Amniotic stem cell (primary cell): Measurements from ENCODE around the gene SMG9.

Experiments
- DNase-seq: peaks from one replicate; lab custom pipeline; 2025; lab: John Stamatoyannopoulos, UW

SMG9 gene

DNA sequence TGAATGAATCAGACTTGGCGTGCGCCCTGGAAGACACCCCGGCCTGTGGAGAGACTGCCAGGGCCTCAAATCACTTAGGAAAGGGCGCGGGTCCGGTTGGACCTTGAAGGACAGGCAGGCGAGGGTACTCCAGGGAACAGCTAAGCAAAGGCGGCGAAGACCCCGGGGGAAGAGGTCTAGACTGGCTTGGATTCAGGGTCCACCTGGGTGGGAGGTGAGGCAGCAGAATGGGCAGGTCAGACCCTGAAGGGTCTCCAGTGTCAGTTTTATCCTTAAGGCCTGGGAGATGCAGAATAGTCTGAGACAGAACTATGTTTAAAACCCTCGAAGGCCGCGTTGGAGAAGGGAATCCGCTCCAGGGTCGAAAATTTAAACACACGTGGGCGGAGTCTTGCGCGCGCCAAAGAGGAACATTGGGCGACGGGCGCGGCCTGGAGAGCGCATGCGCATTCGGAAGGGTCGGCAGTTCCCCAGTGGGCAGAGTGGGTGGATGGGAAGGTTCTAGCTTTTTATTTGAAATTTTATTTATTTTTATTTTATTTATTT, 567 bp upstream of the SMG9 start:
- no peak for DNase-seq

DNA sequence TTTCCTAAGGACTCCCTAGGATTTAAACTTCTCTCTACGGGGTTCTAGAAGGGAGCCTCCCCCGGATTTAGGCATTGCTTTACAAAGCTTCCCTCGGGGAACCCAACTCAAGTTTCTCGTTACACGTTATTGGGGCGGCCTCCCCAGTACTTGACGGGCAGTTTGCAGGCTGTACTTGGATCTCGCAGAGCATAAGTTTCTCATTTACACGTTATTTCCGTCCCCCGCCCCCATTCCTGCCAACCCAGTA, 584 bp downstream of the SMG9 start:
- no peak for DNase-seq

DNA sequence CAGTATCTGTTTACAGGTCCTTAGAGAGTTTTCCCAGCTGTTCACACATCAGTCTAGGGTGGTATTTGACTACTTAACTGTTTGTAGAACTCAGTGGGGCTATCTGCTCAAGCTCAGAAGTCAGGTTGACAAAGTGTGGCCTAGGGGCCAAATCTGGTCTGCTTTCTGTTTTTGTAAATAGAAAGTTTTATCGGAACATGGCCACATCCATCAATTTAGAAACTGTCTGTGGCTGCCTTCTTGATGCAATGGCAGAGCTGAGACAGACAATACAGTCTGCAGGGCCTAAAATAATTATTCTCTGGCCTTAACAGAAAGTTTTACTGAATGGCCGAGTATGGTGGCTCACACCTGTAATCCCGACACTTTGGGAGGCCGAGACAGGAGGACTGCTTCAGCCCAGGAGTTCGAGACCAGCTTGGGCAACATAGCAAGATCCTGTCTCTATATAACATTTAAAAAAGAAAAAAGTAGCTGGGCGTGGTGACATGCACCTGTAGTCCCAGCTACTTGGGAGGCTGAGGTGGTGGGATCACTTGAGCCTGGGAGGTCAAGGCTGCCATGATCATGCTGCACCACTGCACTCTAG, 2.4 kb downstream of the SMG9 start:
- DNase-seq = no peak

DNA sequence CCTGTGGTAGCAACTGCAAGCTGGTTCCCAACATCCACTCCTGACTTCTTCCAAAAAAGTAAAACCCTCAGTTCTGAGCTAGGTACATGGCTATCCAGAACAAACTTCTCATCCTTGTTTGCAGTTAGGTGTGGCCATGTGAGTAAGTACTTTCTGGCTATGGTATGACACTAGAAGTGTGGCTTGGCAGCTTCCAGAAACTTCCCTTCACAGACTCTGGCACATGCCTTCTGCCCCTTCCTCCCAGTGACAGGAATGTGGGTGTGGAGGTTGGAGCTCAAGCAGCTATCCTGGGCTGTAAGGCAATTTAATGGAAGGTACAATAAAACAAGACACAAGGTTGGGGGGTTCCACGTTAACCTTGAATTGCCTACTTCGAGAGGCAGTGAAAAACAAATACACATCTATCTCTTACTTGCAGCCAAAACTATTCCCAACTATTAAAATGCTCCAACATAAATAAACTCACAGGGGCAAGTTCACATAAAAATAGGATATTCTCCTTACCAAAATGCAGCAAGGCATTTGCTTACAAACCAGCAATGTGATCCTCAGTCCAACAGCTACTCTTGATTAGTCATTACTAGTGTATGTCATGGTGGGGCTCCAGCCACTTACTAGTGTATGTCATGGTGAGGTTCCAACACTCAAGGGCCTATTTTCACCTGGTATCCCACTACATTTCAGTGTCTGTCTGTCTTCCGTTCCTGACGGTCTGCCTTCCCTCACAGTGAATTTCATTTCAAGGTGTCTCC, 3.1 kb downstream of the SMG9 start:
- no peak for DNase-seq

DNA sequence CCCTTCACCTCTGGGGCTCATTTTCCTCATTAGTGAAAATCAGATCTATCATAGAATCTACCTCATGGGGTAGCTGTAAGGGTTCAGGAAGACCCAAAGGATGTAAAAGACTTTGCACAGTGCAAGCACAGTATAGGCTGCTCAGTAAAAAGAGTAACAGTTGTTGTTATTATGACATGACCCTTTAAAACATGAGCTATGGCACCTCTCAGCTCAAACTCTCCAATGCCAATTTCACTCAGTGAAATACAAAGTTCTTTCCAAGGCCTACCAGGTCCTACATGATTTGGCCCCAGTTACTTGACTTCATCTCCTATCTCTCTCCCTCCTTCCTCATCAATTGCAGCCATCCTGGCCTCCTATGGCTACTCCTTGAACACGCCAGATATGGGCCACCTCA, 4.9 kb downstream of the SMG9 start:
- no peak for DNase-seq

DNA sequence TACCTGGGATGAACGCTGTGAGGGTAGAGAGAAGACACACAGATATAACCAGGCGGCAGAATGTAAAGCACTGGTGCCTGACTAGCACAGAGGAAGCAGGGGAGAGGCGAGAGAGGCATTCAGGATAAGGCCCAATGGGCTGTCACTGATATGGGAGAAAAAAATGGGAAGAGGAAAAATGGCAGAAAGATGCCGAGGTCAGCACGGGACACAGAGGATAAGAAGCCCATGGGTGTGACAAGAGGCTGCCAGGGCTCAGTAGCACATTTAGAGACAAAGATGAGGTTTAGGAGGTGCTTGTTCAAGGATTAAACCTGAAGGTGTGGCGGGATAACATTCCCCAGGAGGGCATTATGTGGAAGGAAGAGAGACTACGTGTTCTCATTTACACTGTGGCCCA, 5.6 kb downstream of the SMG9 start:
- DNase-seq = no peak

DNA sequence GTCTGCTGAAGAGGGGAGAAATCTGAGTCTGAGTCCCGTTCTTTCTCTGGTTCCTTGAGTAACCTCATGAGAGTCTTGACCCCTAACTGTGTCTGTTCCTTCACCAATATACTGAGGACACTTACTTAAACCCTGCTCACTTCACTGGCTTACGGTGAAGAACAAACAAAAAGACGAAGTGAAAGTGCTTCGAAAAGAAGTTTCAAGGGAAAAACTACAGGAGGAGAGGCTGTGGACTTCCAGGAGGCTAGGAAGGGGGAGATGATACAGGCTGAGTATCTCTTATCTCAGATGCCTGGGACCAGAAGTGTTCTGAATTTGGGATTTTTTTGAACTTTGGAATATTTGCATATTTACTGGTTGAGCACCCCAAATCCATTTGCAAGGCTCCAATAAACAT, 6.1 kb downstream of the SMG9 start:
- no peak for DNase-seq

DNA sequence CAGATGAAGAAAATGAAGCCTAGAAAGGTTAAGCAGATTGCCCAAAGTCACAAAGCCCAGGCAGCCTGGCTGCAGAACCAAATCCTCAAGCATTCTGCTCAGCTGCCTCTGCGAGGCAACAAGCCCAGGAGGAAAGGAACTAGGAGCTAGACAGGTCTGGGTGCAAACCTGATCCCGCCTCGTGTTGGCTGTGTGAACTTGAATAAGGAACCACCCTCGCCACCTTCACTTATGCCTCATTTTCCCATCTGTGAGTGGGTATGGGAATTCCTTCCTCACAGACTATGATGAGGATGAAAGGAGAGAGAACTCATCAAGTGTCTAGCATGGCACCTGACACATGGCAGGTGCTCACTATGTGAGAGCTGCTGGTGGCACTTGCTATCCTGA, 6.6 kb downstream of the SMG9 start:
- DNase-seq = no peak

DNA sequence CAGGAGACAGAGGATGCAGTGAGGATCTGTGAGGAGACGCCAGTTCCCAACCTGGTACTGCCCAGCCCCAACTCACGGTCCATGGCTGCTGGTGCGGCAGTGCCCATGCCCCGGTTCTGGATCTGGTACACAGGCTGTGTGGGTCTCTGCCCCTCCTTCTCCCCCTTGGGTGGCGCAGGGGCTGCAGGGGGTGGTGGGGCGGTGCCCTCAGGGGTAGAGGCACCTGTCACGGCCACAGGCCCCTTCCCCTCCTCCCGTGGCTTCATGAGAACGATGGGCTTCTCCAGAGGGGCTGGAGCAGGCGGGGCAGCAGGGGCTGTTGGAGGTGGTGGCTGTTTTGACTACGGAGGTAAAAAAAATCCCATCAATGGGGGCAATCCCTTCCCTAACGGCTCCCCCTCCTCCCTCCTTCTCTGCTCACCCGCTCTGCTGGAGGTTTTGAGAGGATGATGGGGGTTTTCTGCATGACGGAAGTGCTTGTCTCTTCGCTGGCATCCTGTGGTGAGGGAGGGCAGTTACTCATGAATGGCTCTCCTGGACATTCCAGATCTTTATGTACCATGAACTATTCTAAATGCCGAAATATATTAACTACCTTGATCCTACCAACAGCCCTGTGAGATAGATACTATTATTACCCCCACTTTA, 7.1 kb downstream of the SMG9 start:
- no peak for DNase-seq

DNA sequence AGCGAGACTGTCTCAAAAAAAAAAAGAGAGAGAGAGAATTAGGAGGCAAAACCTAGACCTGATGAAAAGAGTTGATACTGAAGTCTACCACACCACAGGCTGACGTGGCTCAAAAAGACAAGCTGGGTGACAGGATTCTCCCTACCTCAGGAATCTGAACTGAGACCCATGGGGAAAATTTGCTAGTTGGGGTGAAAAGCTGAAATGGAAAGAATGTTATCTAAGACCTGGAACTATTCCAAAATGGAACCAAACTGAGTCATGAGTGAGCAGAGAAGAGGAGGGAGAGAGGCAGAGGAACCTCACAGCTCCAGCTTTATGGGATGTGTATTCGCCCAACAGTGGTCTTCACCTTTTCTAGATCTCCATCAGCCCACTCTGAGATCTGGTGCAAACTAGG, 11.7 kb downstream of the SMG9 start:
- DNase-seq = no peak

DNA sequence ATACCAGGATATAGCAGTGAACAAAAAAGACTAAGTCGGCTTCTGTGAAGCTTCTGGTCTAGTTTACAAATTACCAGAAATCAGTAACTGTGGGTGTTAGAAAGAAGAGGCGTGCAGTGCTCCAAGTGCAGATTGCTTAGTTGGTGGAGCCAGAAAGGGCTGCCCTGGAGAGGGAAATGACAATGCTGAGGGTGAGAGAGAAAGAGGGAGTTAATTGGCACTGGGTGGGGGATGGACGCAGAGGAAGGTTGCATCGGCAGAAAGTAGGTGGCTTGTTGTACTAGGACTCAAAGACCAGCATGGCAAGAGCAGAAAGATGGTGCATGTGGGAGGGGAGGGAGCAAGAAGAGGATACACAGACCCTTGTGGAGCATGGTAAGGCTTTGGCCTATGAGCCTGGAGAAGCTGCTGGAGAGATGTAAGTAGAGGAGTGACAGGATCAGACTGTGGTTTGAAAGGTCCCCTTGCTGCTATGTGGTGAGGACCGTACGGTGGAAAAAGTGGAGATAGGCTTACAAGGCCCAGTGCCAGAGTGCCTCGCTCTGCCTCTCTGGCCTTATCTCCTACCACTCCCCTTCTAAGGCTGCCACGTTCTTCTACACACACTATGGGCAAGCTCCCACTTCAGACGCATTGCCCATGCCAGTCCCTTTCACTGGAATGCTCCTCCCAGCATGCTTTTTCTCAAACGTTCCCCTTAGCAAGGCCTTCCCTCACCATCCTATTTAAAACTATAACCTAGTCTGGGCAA, 13.5 kb downstream of the SMG9 start:
- no peak for DNase-seq

DNA sequence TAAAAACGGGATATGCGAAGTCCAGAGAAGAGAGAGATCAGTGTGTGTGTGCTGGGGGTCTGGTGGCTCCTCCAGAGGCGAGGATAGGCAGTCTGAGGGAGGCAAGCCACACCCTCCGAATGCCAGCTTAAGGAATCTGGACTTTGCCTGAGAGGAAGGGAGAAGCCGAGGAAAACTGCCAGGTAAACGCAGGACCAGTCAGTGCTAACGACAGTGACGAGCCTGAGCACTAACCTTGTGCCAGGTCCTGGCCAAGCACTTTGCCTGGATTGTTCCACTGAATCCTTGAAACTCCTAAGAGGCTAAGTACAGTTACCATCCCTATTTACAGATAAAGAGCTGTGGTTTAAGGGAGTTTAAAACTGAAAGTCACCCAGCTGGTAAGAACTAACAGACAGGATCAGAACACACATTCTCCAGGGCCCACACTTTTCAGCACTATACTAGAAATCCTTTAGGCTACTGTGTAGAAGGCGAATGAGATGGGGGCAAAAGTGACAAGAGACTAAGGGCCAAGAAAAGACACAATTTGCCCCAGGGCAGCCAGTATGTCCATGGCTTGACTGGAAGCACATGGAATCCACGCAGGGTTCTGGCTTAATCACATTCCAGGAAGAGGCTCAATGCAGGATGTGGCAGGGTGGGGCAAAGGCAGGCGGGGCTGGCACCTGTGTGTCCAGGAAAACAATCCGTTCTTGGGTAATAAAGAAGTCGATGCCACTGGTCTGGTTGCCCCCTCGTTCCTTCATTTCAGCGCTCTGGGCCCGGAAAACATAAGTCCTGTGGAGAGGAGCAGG, 15.1 kb downstream of the SMG9 start:
- no peak for DNase-seq

DNA sequence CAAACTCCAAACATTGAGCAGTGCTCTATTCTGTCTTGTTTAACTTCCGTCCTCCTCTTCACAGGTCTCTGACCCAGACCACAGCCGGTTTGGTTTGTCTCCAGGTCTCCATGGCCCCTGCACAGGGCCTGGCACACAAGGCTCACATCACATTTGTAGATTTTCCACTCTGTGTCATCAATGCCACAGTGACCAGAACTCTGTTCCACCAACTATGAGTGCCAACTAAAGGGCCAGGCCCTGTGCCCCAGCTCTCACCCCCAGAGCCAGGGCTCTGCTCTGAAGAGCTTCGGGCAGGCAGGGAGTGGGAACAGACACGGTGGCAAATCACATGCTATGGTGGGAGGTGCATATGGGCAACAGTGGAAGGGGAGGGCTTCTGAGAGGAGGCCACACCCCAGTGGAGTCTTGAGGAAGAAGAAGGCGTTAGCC, 16.0 kb downstream of the SMG9 start:
- no peak for DNase-seq

DNA sequence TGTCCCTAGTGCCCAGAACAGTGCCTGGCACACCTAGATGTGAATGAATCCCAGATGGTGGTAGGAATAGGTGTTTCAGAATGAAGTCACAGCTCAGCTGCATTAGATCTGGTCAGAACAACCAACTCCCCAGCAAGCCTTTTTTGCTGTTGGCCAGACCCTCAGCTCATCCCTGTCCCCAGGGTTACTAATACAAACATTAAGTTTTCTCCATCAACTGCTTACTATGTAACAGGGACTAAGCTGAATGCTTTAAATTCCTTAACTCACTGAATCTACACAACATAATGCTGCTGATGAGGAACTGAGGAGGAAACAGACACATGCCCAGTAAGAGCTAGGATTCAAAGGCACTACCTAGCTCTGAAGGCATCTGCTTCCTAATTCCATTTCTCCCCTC, 18.8 kb downstream of the SMG9 start:
- no peak for DNase-seq

DNA sequence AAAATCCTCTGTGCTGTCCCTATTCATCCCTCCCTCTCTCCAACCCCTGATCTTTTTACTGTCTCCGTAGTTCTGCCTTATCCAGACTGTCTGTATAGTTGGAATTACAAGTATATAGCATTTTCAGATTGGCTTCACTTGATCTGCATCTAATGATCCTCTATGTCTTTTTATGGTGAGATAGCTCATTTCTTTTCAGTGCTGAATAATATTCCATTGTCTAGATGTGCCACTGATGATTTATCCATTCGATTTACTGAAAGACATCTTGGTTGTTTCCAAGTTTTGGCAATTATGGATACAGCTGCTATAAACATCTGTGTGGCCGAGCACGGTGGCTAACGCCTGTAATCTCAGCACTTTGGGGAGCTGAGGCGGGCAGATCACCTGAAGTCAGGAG, 19.7 kb downstream of the SMG9 start:
- no peak for DNase-seq

DNA sequence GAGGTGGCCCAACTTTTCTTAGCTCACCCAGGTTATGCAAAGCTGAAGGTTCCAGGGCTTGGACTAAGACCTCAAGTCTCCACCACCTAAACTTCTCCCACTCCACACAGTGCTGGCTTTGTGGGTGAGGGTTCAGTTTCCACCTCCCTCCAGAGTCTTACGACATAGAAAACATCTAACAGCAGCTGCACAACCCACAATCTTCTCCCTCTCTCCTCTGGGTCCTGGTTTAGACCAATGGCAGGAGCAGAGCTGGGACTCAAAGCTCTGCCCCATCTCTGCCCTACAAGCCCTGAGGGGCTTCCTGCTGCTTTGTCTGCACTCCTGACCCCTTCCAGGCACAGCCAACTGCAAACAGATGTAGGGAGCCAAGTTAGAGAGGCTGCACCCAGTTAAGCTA, 22.9 kb downstream of the SMG9 start:
- no peak for DNase-seq

DNA sequence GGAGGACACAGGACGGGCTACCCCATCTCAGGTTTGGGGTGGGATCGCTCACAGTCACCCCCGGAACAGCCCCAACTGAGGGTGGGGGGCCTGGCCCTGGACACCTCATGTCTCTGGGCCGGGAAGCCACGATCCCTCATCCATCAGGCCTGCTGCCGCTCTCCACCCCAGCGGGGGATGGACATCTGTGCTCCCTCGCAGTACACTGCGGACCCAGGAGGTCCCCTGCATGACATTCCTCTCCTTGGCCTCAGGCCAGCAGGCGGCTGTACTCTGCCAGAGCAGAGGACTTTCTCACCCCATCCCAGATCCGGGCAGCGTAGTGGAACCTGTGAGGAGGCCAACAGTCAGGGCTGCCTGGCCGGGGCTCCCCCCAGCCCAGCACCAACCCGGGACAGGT, 23.4 kb downstream of the SMG9 start:
- DNase-seq = no peak

DNA sequence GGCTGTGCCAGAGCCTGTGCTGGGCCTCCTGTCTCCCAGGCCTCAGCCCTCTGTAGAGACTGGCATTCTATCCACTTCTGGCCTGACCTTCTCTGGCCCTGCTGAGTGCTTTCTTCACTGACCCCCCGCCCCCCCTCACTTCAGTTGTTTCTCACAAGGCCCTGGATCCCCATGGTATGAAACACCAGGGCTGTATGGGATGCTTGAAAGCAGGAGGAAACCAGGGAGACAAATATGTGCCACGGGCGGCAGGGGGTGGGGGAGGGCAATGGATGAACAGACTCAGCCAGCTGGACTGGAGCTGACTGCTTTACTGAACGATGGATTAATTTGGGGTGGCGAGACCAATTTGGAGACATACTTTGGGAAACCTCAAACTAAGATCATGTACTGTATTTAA, 24.8 kb downstream of the SMG9 start:
- DNase-seq = no peak

DNA sequence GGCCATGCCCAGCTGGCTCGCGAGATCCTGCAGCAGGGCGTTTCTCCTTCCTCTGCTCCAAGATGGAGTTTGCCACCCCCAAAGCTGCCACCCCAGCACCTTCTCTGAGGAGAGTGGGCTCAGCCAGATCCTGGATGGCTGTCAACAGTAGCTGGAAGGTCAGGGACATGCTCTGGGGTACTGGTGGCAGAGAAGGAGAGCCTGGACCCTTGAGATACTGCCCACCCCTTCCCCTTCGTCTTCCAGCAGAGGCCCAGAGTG, 27.2 kb downstream of the SMG9 start:
- no peak for DNase-seq

DNA sequence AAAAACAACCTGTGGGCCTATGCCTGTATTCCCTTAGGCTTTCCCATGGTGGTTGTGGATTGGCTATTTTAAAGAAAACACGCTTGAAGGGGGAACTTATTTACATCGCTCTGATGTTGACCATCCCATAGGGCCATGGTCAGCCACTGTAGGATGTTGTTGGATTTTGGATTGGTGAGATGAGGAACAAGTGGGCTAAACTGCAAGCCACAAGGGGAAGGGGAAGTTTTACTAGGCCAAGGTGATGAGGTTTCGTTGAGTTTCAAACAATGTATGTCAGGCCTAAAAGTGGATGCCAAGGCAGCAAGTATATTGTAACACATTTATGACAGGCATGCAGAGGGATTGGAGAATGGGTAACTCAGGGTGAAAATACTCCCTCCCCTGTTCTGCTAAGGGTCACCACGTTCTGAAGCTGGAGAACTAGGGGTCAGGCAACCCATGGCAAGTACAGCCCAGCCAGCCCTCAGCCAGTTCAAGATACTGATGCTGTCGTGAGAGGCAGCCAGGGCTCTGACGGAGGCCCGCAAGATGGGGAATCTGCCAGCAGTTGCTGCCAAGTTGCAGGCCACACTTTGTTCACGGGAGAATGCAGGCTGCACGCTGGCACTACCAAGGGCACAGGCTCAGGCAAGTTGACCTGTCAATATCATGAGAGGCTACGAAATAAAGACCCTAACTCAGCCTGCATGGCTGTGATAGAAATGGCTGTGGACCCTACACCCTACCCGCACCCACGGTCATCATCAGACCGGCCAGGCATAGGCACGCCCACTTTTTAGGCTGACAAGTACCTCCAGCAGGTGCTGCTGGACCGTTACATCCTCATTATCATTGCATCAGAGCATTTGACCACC, 27.8 kb downstream of the SMG9 start:
- no peak for DNase-seq

DNA sequence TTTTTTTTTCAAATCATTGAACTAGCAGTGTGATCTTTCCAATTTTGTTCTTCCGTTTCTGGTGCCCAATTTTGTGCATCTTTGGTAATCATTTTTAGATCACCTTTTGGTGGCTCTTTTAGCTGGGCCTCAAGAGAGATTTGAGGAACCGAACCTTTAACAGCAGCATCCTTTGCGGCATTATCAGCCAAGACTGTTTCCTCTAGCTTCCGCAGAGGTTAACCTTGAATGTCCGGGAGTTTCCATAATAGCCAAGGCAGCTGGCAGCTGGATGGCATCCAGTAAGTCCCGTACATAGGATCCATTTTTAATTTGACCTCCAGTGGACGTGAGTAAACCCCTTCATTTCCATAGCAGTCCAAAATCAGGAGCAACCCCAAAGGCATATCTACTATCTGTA, 29.3 kb downstream of the SMG9 start:
- DNase-seq = no peak
